ENCODE data around the gene NRCAM. TPM values are rescaled to one million over a fixed set of nuclear protein-coding genes. Genes with fewer than 3 reads are reported as not detected.

The NRCAM gene
- total RNA-seq, 1 experiment from 2014 or later: 2.7 TPM

- H3K4me1 Mint-ChIP-seq: no peaks in the 10 kb centered on the region
- TF ChIP-seq NFATC4 (CRISPR knock-in tag; IDR thresholded peaks at IDR 0.05) (no peak), HMGXB4 (CRISPR knock-in tag; IDR thresholded peaks at IDR 0.05) (no peak)
- no peak overlapping the region for H3K4me3 Mint-ChIP-seq
- CTCF ChIA-PET: no interaction called here
- H3K27me3 Mint-ChIP-seq (ENCODE audit: low read depth): no peaks in the 10 kb centered on the region
- POLR2A ChIA-PET: no interaction called here
- H3K36me3 Mint-ChIP-seq: peaks cover 11% of the 10 kb centered on the region
- no peak for ATAC-seq
- no peak overlapping the region for H3K27ac Mint-ChIP-seq
- H3K9me3 Mint-ChIP-seq: no peaks in the 10 kb centered on the region
- DNase-seq (ENCODE audit: low spot score): no peak
Observed at GRCh38 chr7:108498481-108498880, 42.2 kb upstream of the NRCAM start.

GRCh38 chr7:108497082-108497725 is 41.0 kb upstream of the NRCAM start:
- TF ChIP-seq CTCF (IDR thresholded peaks at IDR 0.05): peak; percentile 75
- TF ChIP-seq STAT6 (CRISPR knock-in tag; conservative IDR thresholded peaks at IDR 0.05; ENCODE audit: low read depth): no peak
- Mint-ChIP-seq H3K9me3 (no peaks in the 10 kb centered on the region), H3K27ac (no peak overlapping the region), H3K4me3 (no peak overlapping the region), H3K36me3 (peaks cover 8% of the 10 kb centered on the region), H3K27me3 (ENCODE audit: low read depth) (no peaks in the 10 kb centered on the region), H3K4me1 (no peaks in the 10 kb centered on the region)
- ChIA-PET POLR2A (no interaction called here), CTCF (interaction anchor here (0.5 to 2.2 kb wide), 26 partner anchors 8 to 668 kb away, joined by 3 to 16 read pairs (median 4); partner anchors contain the start of genes NRCAM and PNPLA8)
- ATAC-seq (peak; percentile 77), DNase-seq (ENCODE audit: low spot score) (peak; percentile 48)

- ChIA-PET POLR2A (no interaction called here), CTCF (interaction anchor here (1.2 kb wide), 1 partner anchor 44 kb away, joined by 3 read pairs; no protein-coding TSS in a partner anchor)
- ATAC-seq (no peak), DNase-seq (ENCODE audit: low spot score) (no peak)
- Mint-ChIP-seq H3K36me3 (no peaks in the 10 kb centered on the region), H3K4me1 (no peaks in the 10 kb centered on the region), H3K4me3 (no peak overlapping the region), H3K9me3 (no peaks in the 10 kb centered on the region), H3K27me3 (ENCODE audit: low read depth) (no peaks in the 10 kb centered on the region), H3K27ac (peak overlapping the region; percentile 42; the same call in 1 of the 2 replicates)
- TF ChIP-seq NR2C2 (CRISPR knock-in tag; IDR thresholded peaks at IDR 0.05): no peak
- no peak for TF ChIP-seq ESRRA (CRISPR knock-in tag; IDR thresholded peaks at IDR 0.05; ENCODE audit: borderline replicate concordance)
- TF ChIP-seq ZNF232 (CRISPR knock-in tag; IDR thresholded peaks at IDR 0.05): no peak
- TF ChIP-seq CREM (CRISPR knock-in tag; IDR thresholded peaks at IDR 0.05): no peak
- TF ChIP-seq TEAD4 (CRISPR knock-in tag; IDR thresholded peaks at IDR 0.05): no peak
- TF ChIP-seq ZNF281 (CRISPR knock-in tag; IDR thresholded peaks at IDR 0.05): no peak
- no peak for TF ChIP-seq E2F1 (CRISPR knock-in tag; IDR thresholded peaks at IDR 0.05)
Observed at GRCh38 chr7:108492742-108493141, 36.5 kb upstream of the NRCAM start.
